Immature natural killer cell (primary cell): ENCODE measurements around the gene PLCB2. TPM values are rescaled to one million over a fixed set of nuclear protein-coding genes. Genes with fewer than 3 reads are reported as not detected.

ENCODE experiments used
- DNase-seq, 3 donors: peaks; one replicate each; pipeline ENCODE4 v3.0.0; 2022; ENCODE audit warnings: mixed read lengths in 1 of 3
- H3K27ac Mint-ChIP-seq, 6 donors: one replicate each; pipeline ENCODE4 v1.8.0; 2020; ENCODE audit warnings: mixed read lengths in 6 of 6, mild to moderate bottlenecking in 5 of 6, inconsistent platforms in 4 of 6, moderate library complexity in 3 of 6
- H3K27me3 Mint-ChIP-seq, 3 donors: one replicate each; pipeline ENCODE4 v1.8.0; 2020 to 2021; ENCODE audit warnings: low read depth in 3 of 3, mild to moderate bottlenecking in 3 of 3, mixed read lengths in 3 of 3, moderate library complexity in 3 of 3, inconsistent platforms in 1 of 3
- H3K36me3 Mint-ChIP-seq, 3 donors: one replicate each; pipeline ENCODE4 v1.8.0; 2020; ENCODE audit warnings: mixed read lengths in 3 of 3, inconsistent platforms in 2 of 3, mild to moderate bottlenecking in 2 of 3
- H3K4me1 Mint-ChIP-seq, 2 donors: one replicate each; pipeline ENCODE4 v1.8.0; 2020; ENCODE audit warnings: inconsistent platforms in 2 of 2, mild to moderate bottlenecking in 2 of 2, mixed read lengths in 2 of 2, moderate library complexity in 1 of 2
- H3K4me3 Mint-ChIP-seq, 5 donors: one replicate each; pipeline ENCODE4 v1.8.0; 2020; ENCODE audit warnings: mild to moderate bottlenecking in 5 of 5, mixed read lengths in 5 of 5, inconsistent platforms in 3 of 5, moderate library complexity in 3 of 5
- H3K9me3 Mint-ChIP-seq, 6 donors: one replicate each; pipeline ENCODE4 v1.8.0; 2020; ENCODE audit warnings: mild to moderate bottlenecking in 6 of 6, mixed read lengths in 6 of 6, inconsistent platforms in 4 of 6, moderate library complexity in 3 of 6
- polyA plus RNA-seq, 3 donors: library from polyadenylated mRNA; unstranded; fragments of 300-500 nt; fragmentation: Illumina TruSeq; gene quantifications; one replicate each; pipeline ENCODE4 v1.2.3, GENCODE V29; 2021

Gene PLCB2
- 10 to 100 TPM; 18.0 to 57.0 (median 24.2) TPM for polyA plus RNA-seq

GRCh38 chr15:40307421-40308211, at the start of gene PLCB2:
TSS of gene PLCB2 (minus strand) at chr15:40307935. CDS start at chr15:40307672, 263 bp downstream.
- peak; percentile 70 to 74 (median 74) for DNase-seq
- peak within 1 kb of the TSS; percentile 90 to 97 (median 94) for H3K27ac Mint-ChIP-seq
- peaks cover 0 to 10% (median 0%) of the 10 kb centered on the region in 3 donors for H3K36me3 Mint-ChIP-seq
- H3K4me1 Mint-ChIP-seq, result peaks cover 68 to 72% of the 10 kb centered on the region in 2 donors
- H3K27me3 Mint-ChIP-seq, result peaks cover 0 to 5% (median 4%) of the 10 kb centered on the region in 3 donors
- H3K9me3 Mint-ChIP-seq, result no peaks in the 10 kb centered on the region
- H3K4me3 Mint-ChIP-seq, result peak within 1 kb of the TSS; percentile 94 to 99 (median 97)

- Mint-ChIP-seq H3K4me3 (peak overlapping the region; percentile 61 to 89 (median 85)), H3K9me3 (no peaks in the 10 kb centered on the region), H3K27ac (no peak overlapping the region), H3K36me3 (peaks cover 0 to 1% (median 0%) of the 10 kb centered on the region in 3 donors), H3K27me3 (peaks cover 3 to 10% (median 8%) of the 10 kb centered on the region in 3 donors), H3K4me1 (peaks cover 11 to 14% of the 10 kb centered on the region in 2 donors)
- no peak for DNase-seq
Measured at GRCh38 chr15:40357246-40357645, 49.5 kb upstream of the PLCB2 start.

- Mint-ChIP-seq H3K4me3 (no peak overlapping the region), H3K36me3 (no peaks in the 10 kb centered on the region), H3K27me3 (peaks cover 3 to 10% (median 8%) of the 10 kb centered on the region in 3 donors), H3K9me3 (no peaks in the 10 kb centered on the region), H3K27ac (no peak overlapping the region), H3K4me1 (peaks cover 11 to 14% of the 10 kb centered on the region in 2 donors)
- DNase-seq, result no peak
Measured at GRCh38 chr15:40355976-40356585, 48.3 kb upstream of the PLCB2 start.

- Mint-ChIP-seq H3K4me3 (no peak overlapping the region), H3K4me1 (peaks cover 10 to 11% of the 10 kb centered on the region in 2 donors), H3K9me3 (no peaks in the 10 kb centered on the region), H3K27me3 (peaks cover 3 to 10% (median 8%) of the 10 kb centered on the region in 3 donors), H3K36me3 (no peaks in the 10 kb centered on the region), H3K27ac (no peak overlapping the region)
- no peak for DNase-seq
Measured at GRCh38 chr15:40354408-40355171, 46.9 kb upstream of the PLCB2 start.

- Mint-ChIP-seq H3K27ac (no peak overlapping the region), H3K9me3 (no peaks in the 10 kb centered on the region), H3K27me3 (peaks cover 4 to 8% (median 7%) of the 10 kb centered on the region in 3 donors), H3K4me1 (peaks cover 1 to 5% of the 10 kb centered on the region in 2 donors), H3K4me3 (no peak overlapping the region), H3K36me3 (no peaks in the 10 kb centered on the region)
- DNase-seq, result no peak
Measured at GRCh38 chr15:40353697-40354096, 46.0 kb upstream of the PLCB2 start.

GRCh38 chr15:40352281-40352901, 44.7 kb upstream of the PLCB2 start:
- no peak for DNase-seq
- Mint-ChIP-seq H3K27ac (no peak overlapping the region), H3K36me3 (no peaks in the 10 kb centered on the region), H3K27me3 (peaks cover 2 to 7% (median 4%) of the 10 kb centered on the region in 3 donors), H3K9me3 (no peaks in the 10 kb centered on the region), H3K4me3 (no peak overlapping the region), H3K4me1 (no peaks in the 10 kb centered on the region)

GRCh38 chr15:40349163-40349562, 41.4 kb upstream of the PLCB2 start:
- Mint-ChIP-seq H3K27me3 (peaks cover 2 to 5% (median 2%) of the 10 kb centered on the region in 3 donors), H3K27ac (no peak overlapping the region), H3K36me3 (no peaks in the 10 kb centered on the region), H3K4me1 (no peaks in the 10 kb centered on the region), H3K4me3 (no peak overlapping the region), H3K9me3 (no peaks in the 10 kb centered on the region)
- no peak for DNase-seq

GRCh38 chr15:40348474-40348870, 40.7 kb upstream of the PLCB2 start:
- Mint-ChIP-seq H3K27me3 (peaks cover 2 to 4% (median 2%) of the 10 kb centered on the region in 3 donors), H3K9me3 (no peaks in the 10 kb centered on the region), H3K36me3 (no peaks in the 10 kb centered on the region), H3K4me1 (no peaks in the 10 kb centered on the region), H3K27ac (no peak overlapping the region), H3K4me3 (no peak overlapping the region)
- DNase-seq, result no peak

- no peak overlapping the region for H3K27ac Mint-ChIP-seq
Measured at GRCh38 chr15:40347559-40348473, 40.1 kb upstream of the PLCB2 start.

GRCh38 chr15:40346579-40347558, 39.1 kb upstream of the PLCB2 start:
- H3K27ac Mint-ChIP-seq, result peak overlapping the region in 1 of 6 donors; percentile 31
- H3K4me1 Mint-ChIP-seq, result no peaks in the 10 kb centered on the region
- H3K27me3 Mint-ChIP-seq, result peaks cover 2 to 4% (median 2%) of the 10 kb centered on the region in 3 donors
- no peak overlapping the region for H3K4me3 Mint-ChIP-seq
- no peak for DNase-seq
- H3K9me3 Mint-ChIP-seq, result no peaks in the 10 kb centered on the region
- no peaks in the 10 kb centered on the region for H3K36me3 Mint-ChIP-seq

More at GRCh38 chr15:40347559-40348473, 40.1 kb upstream of the PLCB2 start:
- Mint-ChIP-seq H3K9me3 (no peaks in the 10 kb centered on the region), H3K27me3 (peaks cover 2 to 4% (median 2%) of the 10 kb centered on the region in 3 donors), H3K4me1 (no peaks in the 10 kb centered on the region), H3K4me3 (no peak overlapping the region), H3K36me3 (no peaks in the 10 kb centered on the region)
- no peak for DNase-seq

- no peaks in the 10 kb centered on the region for H3K36me3 Mint-ChIP-seq
- H3K9me3 Mint-ChIP-seq, result no peaks in the 10 kb centered on the region
- no peak overlapping the region for H3K27ac Mint-ChIP-seq
- no peak overlapping the region for H3K4me3 Mint-ChIP-seq
- DNase-seq, result no peak
- peaks cover 2 to 4% (median 2%) of the 10 kb centered on the region in 3 donors for H3K27me3 Mint-ChIP-seq
- no peaks in the 10 kb centered on the region for H3K4me1 Mint-ChIP-seq
Measured at GRCh38 chr15:40345867-40346578, 38.3 kb upstream of the PLCB2 start.
